Effector memory CD8-positive, alpha-beta T cell (primary cell): ENCODE results near the gene SPARC.
"Not testable (repeated sequence)": the region's sequence is repeated elsewhere in the genome, so short reads cannot be mapped to it uniquely, and the experiment has no call there.

ENCODE experiments used
- ATAC-seq: fragments of 150-1000 bp; cut with Tn5 transposase; replicated peaks from 2 replicates; pipeline ENCODE4 v1.10.0; 2021; ENCODE audit warnings: mild to moderate bottlenecking, moderate library complexity
- DNase-seq, 3 experiments: peaks; one replicate each; pipeline ENCODE4 v3.0.0; 2021
- H3K27ac Mint-ChIP-seq, 2 donors: one replicate each; pipeline ENCODE4 v1.8.0; 2022; ENCODE audit warnings: mild to moderate bottlenecking in 2 of 2, mixed read lengths in 2 of 2, moderate library complexity in 2 of 2
- H3K27me3 Mint-ChIP-seq, 2 donors: one replicate each; pipeline ENCODE4 v1.8.0; 2022; ENCODE audit warnings: mixed read lengths in 2 of 2
- H3K36me3 Mint-ChIP-seq: one replicate; pipeline ENCODE4 v1.8.0; 2022; ENCODE audit warnings: mild to moderate bottlenecking, moderate library complexity, mixed read lengths; ENCODE audit not compliant: insufficient read depth
- H3K4me1 Mint-ChIP-seq, 2 donors: one replicate each; pipeline ENCODE4 v1.8.0; 2022; ENCODE audit warnings: low read depth in 2 of 2, mixed read lengths in 2 of 2
- H3K4me3 Mint-ChIP-seq, 2 donors: one replicate each; pipeline ENCODE4 v1.8.0; 2022; ENCODE audit warnings: mild to moderate bottlenecking in 2 of 2, mixed read lengths in 2 of 2, moderate library complexity in 2 of 2
- H3K9me3 Mint-ChIP-seq, 2 donors: one replicate each; pipeline ENCODE4 v1.8.0; 2022; ENCODE audit warnings: mixed read lengths in 2 of 2

Gene SPARC

GRCh38 chr5:151695464-151695863 lies 8.7 kb upstream of the SPARC start:
- H3K4me3 Mint-ChIP-seq: no peak overlapping the region
- no peaks in the 10 kb centered on the region for H3K36me3 Mint-ChIP-seq
- peaks cover 23 to 51% of the 10 kb centered on the region in 2 donors for H3K27me3 Mint-ChIP-seq
- ATAC-seq: no peak
- peaks cover 0 to 1% of the 10 kb centered on the region in 2 donors for H3K4me1 Mint-ChIP-seq
- no peak overlapping the region for H3K27ac Mint-ChIP-seq
- no peaks in the 10 kb centered on the region for H3K9me3 Mint-ChIP-seq
- DNase-seq: no peak

- DNase-seq (no peak), ATAC-seq (no peak)
- Mint-ChIP-seq H3K27me3 (peaks cover 20 to 54% of the 10 kb centered on the region in 2 donors), H3K9me3 (no peaks in the 10 kb centered on the region), H3K4me1 (peaks cover 0 to 1% of the 10 kb centered on the region in 2 donors), H3K27ac (no peak overlapping the region), H3K36me3 (no peaks in the 10 kb centered on the region), H3K4me3 (no peak overlapping the region)
Measured at GRCh38 chr5:151694035-151694485, 7.3 kb upstream of the SPARC start.

- DNase-seq: no peak
- no peaks in the 10 kb centered on the region for H3K36me3 Mint-ChIP-seq
- H3K27me3 Mint-ChIP-seq: peaks cover 32 to 65% of the 10 kb centered on the region in 2 donors
- no peak for ATAC-seq
- peaks cover 0 to 1% of the 10 kb centered on the region in 2 donors for H3K4me1 Mint-ChIP-seq
- no peaks in the 10 kb centered on the region for H3K9me3 Mint-ChIP-seq
- no peak overlapping the region for H3K27ac Mint-ChIP-seq
- H3K4me3 Mint-ChIP-seq: no peak overlapping the region
Measured at GRCh38 chr5:151692312-151692711, 5.6 kb upstream of the SPARC start.

- Mint-ChIP-seq H3K27me3 (peaks cover 37 to 65% of the 10 kb centered on the region in 2 donors), H3K4me1 (peaks cover under 1 to 6% of the 10 kb centered on the region in 2 donors), H3K27ac (no peak overlapping the region), H3K36me3 (no peaks in the 10 kb centered on the region), H3K4me3 (no peak overlapping the region), H3K9me3 (no peaks in the 10 kb centered on the region)
- ATAC-seq (no peak), DNase-seq (no peak)
Measured at GRCh38 chr5:151691706-151692105, 5.0 kb upstream of the SPARC start.

- not testable (repeated sequence) for H3K4me3 Mint-ChIP-seq, H3K9me3 Mint-ChIP-seq, ATAC-seq, DNase-seq, H3K4me1 Mint-ChIP-seq, H3K36me3 Mint-ChIP-seq, H3K27ac Mint-ChIP-seq
- peaks cover 52 to 79% of the 10 kb centered on the region in 2 donors for H3K27me3 Mint-ChIP-seq
Measured at GRCh38 chr5:151689591-151689990, 2.9 kb upstream of the SPARC start.

GRCh38 chr5:151688436-151688835 lies 1.7 kb upstream of the SPARC start:
- Mint-ChIP-seq H3K36me3 (peaks cover 3% of the 10 kb centered on the region), H3K27me3 (peaks cover 55 to 86% of the 10 kb centered on the region in 2 donors), H3K27ac (no peak overlapping the region), H3K4me3 (no peak overlapping the region), H3K4me1 (peaks cover 4 to 9% of the 10 kb centered on the region in 2 donors), H3K9me3 (no peaks in the 10 kb centered on the region)
- ATAC-seq (no peak), DNase-seq (no peak)

GRCh38 chr5:151685749-151686673 lies 704 bp downstream of the SPARC start:
- Mint-ChIP-seq H3K4me3 (peak overlapping the region in 1 of 2 donors; percentile 44), H3K27me3 (peaks cover 56 to 67% of the 10 kb centered on the region in 2 donors), H3K36me3 (peaks cover 3% of the 10 kb centered on the region), H3K9me3 (no peaks in the 10 kb centered on the region), H3K4me1 (peaks cover 4 to 9% of the 10 kb centered on the region in 2 donors), H3K27ac (no peak overlapping the region)
- DNase-seq (no peak), ATAC-seq (no peak)

- no peak for DNase-seq
Measured at GRCh38 chr5:151684690-151685361, 1.9 kb downstream of the SPARC start.

GRCh38 chr5:151683986-151684588 lies 2.6 kb downstream of the SPARC start:
- Mint-ChIP-seq H3K27ac (no peak overlapping the region), H3K36me3 (peaks cover 3% of the 10 kb centered on the region), H3K27me3 (peaks cover 55 to 62% of the 10 kb centered on the region in 2 donors), H3K4me1 (peaks cover 4 to 9% of the 10 kb centered on the region in 2 donors), H3K9me3 (no peaks in the 10 kb centered on the region), H3K4me3 (no peak overlapping the region)
- ATAC-seq (no peak), DNase-seq (no peak)

More at GRCh38 chr5:151684690-151685361, 1.9 kb downstream of the SPARC start:
- H3K4me1 Mint-ChIP-seq: peaks cover 4 to 9% of the 10 kb centered on the region in 2 donors
- H3K4me3 Mint-ChIP-seq: no peak overlapping the region
- H3K9me3 Mint-ChIP-seq: no peaks in the 10 kb centered on the region
- ATAC-seq: no peak
- peaks cover 56 to 61% of the 10 kb centered on the region in 2 donors for H3K27me3 Mint-ChIP-seq
- peaks cover 3% of the 10 kb centered on the region for H3K36me3 Mint-ChIP-seq
- H3K27ac Mint-ChIP-seq: no peak overlapping the region

GRCh38 chr5:151683444-151683843 lies 3.3 kb downstream of the SPARC start:
- Mint-ChIP-seq H3K4me1 (peaks cover 4 to 9% of the 10 kb centered on the region in 2 donors), H3K27me3 (peaks cover 55 to 61% of the 10 kb centered on the region in 2 donors), H3K9me3 (no peaks in the 10 kb centered on the region), H3K27ac (no peak overlapping the region), H3K4me3 (no peak overlapping the region), H3K36me3 (peaks cover 3% of the 10 kb centered on the region)
- ATAC-seq (no peak), DNase-seq (no peak)

GRCh38 chr5:151682751-151683331 lies 3.9 kb downstream of the SPARC start:
- Mint-ChIP-seq H3K27me3 (peaks cover 52 to 56% of the 10 kb centered on the region in 2 donors), H3K4me1 (peaks cover 4 to 9% of the 10 kb centered on the region in 2 donors)

GRCh38 chr5:151682240-151682639 lies 4.5 kb downstream of the SPARC start:
- ATAC-seq (no peak), DNase-seq (no peak)
- Mint-ChIP-seq H3K4me1 (peaks cover 4 to 8% of the 10 kb centered on the region in 2 donors), H3K9me3 (no peaks in the 10 kb centered on the region), H3K27ac (no peak overlapping the region), H3K4me3 (no peak overlapping the region), H3K27me3 (peaks cover 50 to 52% of the 10 kb centered on the region in 2 donors), H3K36me3 (peaks cover 3% of the 10 kb centered on the region)

More at GRCh38 chr5:151682751-151683331, 3.9 kb downstream of the SPARC start:
- H3K4me3 Mint-ChIP-seq: no peak overlapping the region
- DNase-seq (no peak), ATAC-seq (no peak)
- H3K36me3 Mint-ChIP-seq: peaks cover 3% of the 10 kb centered on the region
- no peak overlapping the region for H3K27ac Mint-ChIP-seq
- no peaks in the 10 kb centered on the region for H3K9me3 Mint-ChIP-seq

- DNase-seq (no peak), ATAC-seq (no peak)
- no peak overlapping the region for H3K27ac Mint-ChIP-seq
- H3K27me3 Mint-ChIP-seq: peaks cover 37 to 47% of the 10 kb centered on the region in 2 donors
- H3K4me3 Mint-ChIP-seq: no peak overlapping the region
- no peaks in the 10 kb centered on the region for H3K4me1 Mint-ChIP-seq
- no peaks in the 10 kb centered on the region for H3K36me3 Mint-ChIP-seq
- no peaks in the 10 kb centered on the region for H3K9me3 Mint-ChIP-seq
Measured at GRCh38 chr5:151680944-151681427, 5.7 kb downstream of the SPARC start.
